Glutamatergic neuron (in vitro differentiated cells): ENCODE data around the gene SLC11A1. TPM values are rescaled to one million over a fixed set of nuclear protein-coding genes. Genes with fewer than 3 reads are reported as not detected.

ENCODE experiments used
- DNase-seq: peaks from one replicate; pipeline ENCODE4 v3.0.0; 2022
- H3K27ac Mint-ChIP-seq: one replicate; pipeline ENCODE4 v1.8.0; 2020; ENCODE audit warnings: mild to moderate bottlenecking, mixed read lengths, inconsistent platforms; ENCODE audit not compliant: unreplicated experiment
- H3K27me3 Mint-ChIP-seq: one replicate; pipeline ENCODE4 v1.8.0; 2020; ENCODE audit warnings: mild to moderate bottlenecking, moderate library complexity, mixed read lengths, inconsistent platforms; ENCODE audit not compliant: unreplicated experiment
- H3K36me3 Mint-ChIP-seq: one replicate; pipeline ENCODE4 v1.8.0; 2020; ENCODE audit warnings: mild to moderate bottlenecking, mixed read lengths, inconsistent platforms; ENCODE audit not compliant: unreplicated experiment
- H3K4me1 Mint-ChIP-seq: one replicate; pipeline ENCODE4 v1.8.0; 2020; ENCODE audit warnings: mild to moderate bottlenecking, low read depth, mixed read lengths, inconsistent platforms; ENCODE audit not compliant: unreplicated experiment
- H3K4me3 Mint-ChIP-seq: one replicate; pipeline ENCODE4 v1.8.0; 2020; ENCODE audit warnings: mild to moderate bottlenecking, mixed read lengths, inconsistent platforms; ENCODE audit not compliant: unreplicated experiment
- H3K9me3 Mint-ChIP-seq: one replicate; pipeline ENCODE4 v1.8.0; 2020; ENCODE audit warnings: mild to moderate bottlenecking, moderate library complexity, mixed read lengths, inconsistent platforms; ENCODE audit not compliant: unreplicated experiment
- CTCF ChIP-seq: fragments of 200-600 bp; sonication (generic); IDR thresholded peaks from one replicate; pipeline ENCODE4 v1.5.0; 2021; ENCODE audit not compliant: partially characterized antibody, unreplicated experiment
- total RNA-seq: library from RNA; stranded (reverse); fragmentation: NEBNext Ultra II Directional; extraction: Animal tissue kit (Norgen Biotek cat#: 25700); gene quantifications from one replicate; pipeline ENCODE4 v1.2.1, GENCODE V29; 2021; ENCODE audit not compliant: unreplicated experiment

The SLC11A1 gene
- total RNA-seq, 1 donor from 2014 or later: not detected

GRCh38 chr2:218429911-218430692 lies 48.0 kb downstream of the SLC11A1 start:
- Mint-ChIP-seq H3K27ac (no peak overlapping the region), H3K36me3 (peaks cover 5% of the 10 kb centered on the region), H3K4me1 (no peaks in the 10 kb centered on the region), H3K27me3 (peaks cover 2% of the 10 kb centered on the region), H3K9me3 (no peaks in the 10 kb centered on the region), H3K4me3 (no peak overlapping the region)
- TF ChIP-seq CTCF: no peak
- no peak for DNase-seq

- no peak overlapping the region for H3K27ac Mint-ChIP-seq
- peaks cover 5% of the 10 kb centered on the region for H3K36me3 Mint-ChIP-seq
- H3K9me3 Mint-ChIP-seq: no peaks in the 10 kb centered on the region
- DNase-seq: no peak
- H3K27me3 Mint-ChIP-seq: peaks cover 2% of the 10 kb centered on the region
- no peak overlapping the region for H3K4me3 Mint-ChIP-seq
- no peaks in the 10 kb centered on the region for H3K4me1 Mint-ChIP-seq
- no peak for TF ChIP-seq CTCF
These were observed 48.6 kb downstream of the SLC11A1 start for GRCh38 chr2:218430721-218431120.

- Mint-ChIP-seq H3K27ac (no peak overlapping the region), H3K27me3 (peaks cover 2% of the 10 kb centered on the region), H3K4me1 (no peaks in the 10 kb centered on the region), H3K9me3 (no peaks in the 10 kb centered on the region), H3K36me3 (peaks cover 5% of the 10 kb centered on the region), H3K4me3 (no peak overlapping the region)
- DNase-seq: no peak
- no peak for TF ChIP-seq CTCF
These were observed 49.8 kb downstream of the SLC11A1 start for GRCh38 chr2:218431878-218432277.

GRCh38 chr2:218432676-218433365 lies 50.7 kb downstream of the SLC11A1 start:
- TF ChIP-seq CTCF: no peak
- Mint-ChIP-seq H3K27ac (no peak overlapping the region), H3K27me3 (peaks cover under 1% of the 10 kb centered on the region), H3K4me3 (no peak overlapping the region), H3K9me3 (no peaks in the 10 kb centered on the region), H3K36me3 (peaks cover 5% of the 10 kb centered on the region), H3K4me1 (no peaks in the 10 kb centered on the region)
- no peak for DNase-seq

GRCh38 chr2:218434456-218434855 lies 52.4 kb downstream of the SLC11A1 start:
- Mint-ChIP-seq H3K36me3 (peaks cover 5% of the 10 kb centered on the region), H3K27ac (no peak overlapping the region), H3K27me3 (no peaks in the 10 kb centered on the region)

More at GRCh38 chr2:218434456-218434855, 52.4 kb downstream of the SLC11A1 start:
- DNase-seq: no peak
- Mint-ChIP-seq H3K9me3 (peaks cover 2% of the 10 kb centered on the region), H3K4me3 (no peak overlapping the region), H3K4me1 (no peaks in the 10 kb centered on the region)
- no peak for TF ChIP-seq CTCF
